ENCODE results near the gene CCN6.

The CCN6 gene

DNA sequence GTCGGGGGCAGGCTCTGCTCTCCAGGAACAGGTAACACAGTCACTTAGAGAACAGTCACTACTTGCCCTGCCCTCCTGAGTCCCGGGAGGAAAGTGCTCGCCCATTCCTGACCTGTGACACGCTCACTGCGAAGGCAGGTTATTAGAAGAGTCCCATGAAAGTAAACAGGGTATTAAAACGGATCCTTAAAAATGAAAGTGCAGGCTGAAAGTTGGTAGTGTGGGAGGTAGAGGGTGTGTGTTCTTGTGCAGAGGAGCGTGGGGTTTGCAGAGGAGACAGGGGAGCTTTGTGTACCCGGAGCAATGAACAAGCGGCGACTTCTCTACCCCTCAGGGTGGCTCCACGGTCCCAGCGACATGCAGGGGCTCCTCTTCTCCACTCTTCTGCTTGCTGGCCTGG, at the start of gene CCN6:
Gene CCN6 (plus strand): TSS at position 104 of the 400 bp plus-strand sequence. CDS start 254 bp downstream, at position 358.
- DNase-seq (ENCODE audit: low read depth in 3 of 3, low spot score in 1 of 3) = no peak

DNA sequence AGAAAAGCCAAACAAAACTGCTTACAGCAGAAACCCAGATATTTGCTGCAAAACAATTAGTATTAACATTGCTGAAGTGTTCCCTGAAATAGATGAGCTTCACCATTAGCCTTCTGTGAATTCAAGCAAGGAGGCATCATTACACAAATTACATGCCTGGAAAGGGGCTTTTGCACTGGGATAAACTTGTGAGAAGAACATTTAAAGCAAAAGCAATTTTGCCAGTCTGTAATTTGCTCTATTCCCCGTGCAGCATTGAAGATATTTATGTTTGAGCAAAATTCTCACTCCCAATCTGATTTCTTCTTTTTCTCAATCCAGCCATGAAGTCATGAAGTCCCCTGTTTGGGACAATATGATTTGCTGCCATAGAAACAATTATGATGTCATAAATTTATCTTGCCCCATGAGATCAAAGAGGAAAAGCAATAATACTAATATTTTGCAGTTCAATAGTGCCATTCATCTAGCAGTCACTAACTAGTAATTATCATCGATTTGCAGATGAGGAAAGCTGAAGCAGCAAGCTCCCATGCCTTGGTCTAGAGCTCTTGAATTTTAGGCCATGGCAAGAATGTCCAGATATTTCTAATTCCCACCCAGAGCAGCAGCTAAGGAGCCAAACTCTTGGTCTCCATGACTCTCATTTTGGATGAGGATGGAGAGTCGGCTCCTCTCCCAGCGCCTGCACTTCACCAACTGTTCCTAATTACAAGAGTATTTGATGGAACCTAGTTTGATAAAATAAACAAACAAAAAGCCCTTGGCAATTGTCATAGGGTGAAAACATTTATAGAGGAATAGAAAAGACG, 49.5 kb upstream of the CCN6 start:
- no peak for DNase-seq (ENCODE audit: low read depth in 3 of 3, low spot score in 1 of 3)

DNA sequence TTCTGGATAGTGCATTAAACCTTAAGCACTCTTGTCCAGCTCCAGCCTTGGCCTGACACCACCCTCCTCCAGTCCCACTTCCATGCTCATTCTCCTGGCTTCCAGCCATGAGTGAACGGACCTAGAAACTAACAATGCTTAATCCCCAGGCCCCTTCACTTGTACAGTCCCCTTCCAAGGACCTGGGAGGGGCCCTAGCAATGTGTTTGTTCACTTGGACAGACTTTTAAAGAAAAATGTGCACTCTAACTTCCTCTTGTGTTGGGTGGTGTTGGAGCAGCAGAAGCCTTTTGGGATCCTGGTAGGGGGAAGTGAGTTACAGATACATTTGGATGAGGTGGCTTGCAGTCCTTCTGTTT, 48.9 kb upstream of the CCN6 start:
- no peak for DNase-seq (ENCODE audit: low read depth in 3 of 3, low spot score in 1 of 3)

DNA sequence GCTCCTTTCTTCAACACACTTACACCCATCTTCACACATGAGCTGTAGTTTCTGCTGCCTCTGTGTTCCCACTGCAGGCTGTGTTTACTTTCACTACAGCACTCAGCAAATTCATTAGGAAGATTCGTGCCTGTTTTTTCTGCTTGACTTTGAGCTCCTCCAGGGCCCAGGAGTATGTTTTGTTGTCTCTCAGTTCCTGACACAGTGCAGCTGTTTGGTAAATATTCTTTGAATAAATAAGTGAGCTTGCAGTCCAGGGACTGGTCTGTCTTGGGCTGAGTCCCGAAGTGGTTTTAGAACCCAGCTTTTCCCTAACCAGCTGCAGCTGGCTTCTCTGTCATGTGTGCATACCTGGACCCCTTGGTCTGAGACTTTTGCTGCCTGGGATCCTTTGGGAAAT, 46.6 kb upstream of the CCN6 start:
- DNase-seq (ENCODE audit: low read depth in 3 of 3, low spot score in 1 of 3) = no peak

DNA sequence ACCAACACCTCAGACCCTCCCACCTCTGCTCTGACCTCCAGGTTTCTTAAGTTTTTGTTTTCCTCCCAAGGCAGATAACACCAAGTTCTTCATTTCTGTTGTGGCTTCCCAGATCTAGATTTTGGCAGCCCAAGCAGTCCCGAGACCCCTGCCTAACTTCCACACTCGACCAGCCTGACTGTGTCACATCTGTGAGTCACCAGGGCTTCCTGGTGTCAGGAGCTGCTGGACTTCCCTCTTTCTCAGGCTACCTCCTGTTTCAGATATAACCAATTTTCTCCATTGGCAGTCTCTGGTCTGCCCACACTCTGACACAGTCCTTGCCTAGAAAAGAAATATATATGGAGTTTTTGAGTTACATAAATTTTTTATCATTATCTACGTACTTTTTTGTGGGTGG, 46.1 kb upstream of the CCN6 start:
- DNase-seq (ENCODE audit: low read depth in 3 of 3, low spot score in 1 of 3) = no peak

DNA sequence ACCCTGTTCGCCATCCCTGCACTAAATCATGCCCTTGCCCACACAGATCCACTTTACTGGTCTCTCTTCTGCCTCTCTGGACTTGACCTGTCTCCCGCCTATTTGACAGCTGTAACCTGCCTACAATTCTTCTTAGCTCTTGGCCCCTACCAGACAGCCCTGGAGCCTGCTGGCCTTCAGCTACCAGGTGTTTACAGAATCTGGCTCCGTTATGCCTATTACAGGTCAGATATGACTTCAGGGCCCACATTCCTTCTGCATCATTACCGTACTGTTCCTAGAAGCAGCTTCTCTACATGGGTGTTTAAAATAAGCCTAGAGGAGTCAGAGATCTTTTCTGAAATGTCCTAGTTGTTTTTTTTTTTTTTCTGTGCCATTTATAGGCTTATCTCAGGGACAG, 45.4 kb upstream of the CCN6 start:
- no peak for DNase-seq (ENCODE audit: low read depth in 3 of 3, low spot score in 1 of 3)

DNA sequence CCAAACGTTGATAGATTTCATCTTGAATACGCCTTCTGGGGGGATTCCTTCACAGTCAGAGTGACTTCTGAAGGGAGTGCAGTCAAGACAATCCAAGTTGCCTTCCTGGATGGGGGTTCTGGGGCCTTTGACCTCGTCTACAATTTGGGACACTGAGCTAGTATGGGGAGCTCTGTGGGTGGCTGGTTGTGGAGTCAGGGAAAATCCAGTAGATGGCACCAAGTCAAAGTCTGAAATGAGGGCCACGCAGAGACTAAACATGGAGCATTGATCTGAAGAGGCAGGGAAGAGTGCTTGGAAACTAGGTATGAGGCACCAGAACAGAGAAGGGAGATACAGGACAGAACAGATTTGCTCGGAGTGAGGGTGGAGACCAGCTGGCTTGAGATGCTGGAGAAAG, 43.6 kb upstream of the CCN6 start:
- no peak for DNase-seq (ENCODE audit: low read depth in 3 of 3, low spot score in 1 of 3)

DNA sequence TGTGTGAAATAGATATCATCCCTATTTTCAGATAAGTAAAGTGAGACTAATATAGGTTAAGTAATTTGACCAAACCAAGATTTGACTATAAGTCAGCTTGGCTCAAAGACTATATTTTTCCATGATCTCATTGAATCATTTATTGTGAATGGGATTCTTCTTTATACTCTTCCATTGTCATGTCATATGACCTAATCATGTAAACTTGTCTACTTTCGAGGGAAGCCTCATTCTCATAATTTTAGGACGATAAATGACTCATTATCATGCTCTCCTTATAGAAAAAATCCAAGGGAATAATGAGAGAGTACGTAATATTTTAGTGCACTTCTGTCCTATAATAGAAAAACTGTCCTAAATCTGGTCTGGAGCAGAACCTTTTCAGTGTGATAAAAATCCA, 40.9 kb upstream of the CCN6 start:
- DNase-seq (ENCODE audit: low read depth in 3 of 3, low spot score in 1 of 3) = no peak

DNA sequence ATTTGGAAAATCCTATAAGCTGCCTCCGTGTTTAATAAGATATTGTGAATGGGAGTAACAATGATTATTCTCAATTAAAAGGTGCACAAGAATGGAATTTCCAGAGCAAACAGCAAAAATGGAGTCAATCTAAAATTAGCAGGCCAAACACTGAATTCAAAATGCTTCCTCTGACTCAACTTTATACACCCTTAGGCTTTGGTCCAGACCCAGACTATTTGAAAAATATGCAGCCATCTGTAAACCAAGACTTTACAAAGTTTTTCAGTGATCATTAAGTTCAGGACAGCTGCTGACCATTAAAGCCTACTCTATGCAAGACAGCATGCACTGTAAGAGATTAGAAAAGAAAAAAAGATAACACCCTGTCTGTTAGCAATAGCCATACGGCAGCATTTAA, 39.4 kb upstream of the CCN6 start:
- DNase-seq (ENCODE audit: low read depth in 3 of 3, low spot score in 1 of 3) = no peak

DNA sequence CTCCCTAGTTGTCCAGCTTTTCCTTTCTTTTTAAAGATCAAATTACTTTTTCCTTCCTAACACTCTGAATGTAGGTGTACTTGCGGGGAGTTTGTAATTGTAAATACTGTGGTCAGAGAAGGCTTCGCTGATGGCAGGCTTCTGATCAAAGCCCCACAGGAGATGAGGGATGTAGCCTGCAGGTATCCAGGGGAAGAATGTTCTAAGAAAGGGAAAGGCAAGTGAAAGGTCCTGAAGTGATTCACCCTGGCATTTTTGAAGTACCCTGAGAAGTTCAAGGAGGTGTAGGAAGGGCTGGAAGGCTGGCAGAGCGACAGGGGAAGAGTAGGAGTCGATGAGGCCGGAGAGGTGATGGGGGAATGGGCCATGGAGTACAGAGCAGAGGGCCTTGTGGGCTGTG, 38.2 kb upstream of the CCN6 start:
- DNase-seq (ENCODE audit: low read depth in 3 of 3, low spot score in 1 of 3) = no peak

DNA sequence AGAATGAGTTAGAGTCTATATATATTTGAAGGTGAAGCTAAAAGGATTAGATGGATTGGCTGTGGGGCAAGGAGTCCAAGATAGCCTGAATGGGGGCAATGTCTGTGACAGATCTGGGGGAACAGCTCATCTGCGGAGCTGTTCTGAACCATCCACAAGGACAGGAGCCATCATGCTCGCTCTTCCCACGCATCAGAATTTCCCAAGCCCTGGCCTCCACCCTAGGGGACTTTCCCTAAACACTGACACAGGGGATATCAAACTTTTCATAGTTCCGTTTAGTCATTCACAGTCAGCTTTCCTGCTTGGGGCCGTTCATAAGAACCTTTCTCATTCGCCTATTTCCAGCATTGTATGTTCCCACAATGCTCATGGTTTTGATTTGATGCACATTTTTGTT, 37.6 kb upstream of the CCN6 start:
- peak in 2 of 3 donors; percentile 17 to 31 for DNase-seq (ENCODE audit: low read depth in 3 of 3, low spot score in 1 of 3)

DNA sequence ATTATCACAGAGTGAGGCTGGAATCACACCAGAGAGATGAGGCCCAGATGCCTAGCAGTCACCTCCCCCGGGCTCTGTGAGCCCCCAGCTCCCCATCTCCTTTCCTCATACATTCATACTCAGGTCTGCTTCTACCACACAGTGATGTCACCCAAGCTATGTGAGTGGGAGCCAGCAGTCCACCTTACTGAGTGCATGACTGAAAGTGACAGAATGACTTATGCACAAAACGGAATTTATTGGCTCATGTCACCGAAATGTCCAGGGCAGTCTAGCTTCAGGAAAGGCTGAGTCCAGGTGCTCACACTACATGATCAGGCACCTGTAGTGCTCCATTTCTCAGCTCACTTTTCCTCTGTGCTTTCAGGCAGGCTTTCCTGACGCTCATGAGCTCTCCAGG, 36.7 kb upstream of the CCN6 start:
- DNase-seq (ENCODE audit: low read depth in 3 of 3, low spot score in 1 of 3) = no peak

DNA sequence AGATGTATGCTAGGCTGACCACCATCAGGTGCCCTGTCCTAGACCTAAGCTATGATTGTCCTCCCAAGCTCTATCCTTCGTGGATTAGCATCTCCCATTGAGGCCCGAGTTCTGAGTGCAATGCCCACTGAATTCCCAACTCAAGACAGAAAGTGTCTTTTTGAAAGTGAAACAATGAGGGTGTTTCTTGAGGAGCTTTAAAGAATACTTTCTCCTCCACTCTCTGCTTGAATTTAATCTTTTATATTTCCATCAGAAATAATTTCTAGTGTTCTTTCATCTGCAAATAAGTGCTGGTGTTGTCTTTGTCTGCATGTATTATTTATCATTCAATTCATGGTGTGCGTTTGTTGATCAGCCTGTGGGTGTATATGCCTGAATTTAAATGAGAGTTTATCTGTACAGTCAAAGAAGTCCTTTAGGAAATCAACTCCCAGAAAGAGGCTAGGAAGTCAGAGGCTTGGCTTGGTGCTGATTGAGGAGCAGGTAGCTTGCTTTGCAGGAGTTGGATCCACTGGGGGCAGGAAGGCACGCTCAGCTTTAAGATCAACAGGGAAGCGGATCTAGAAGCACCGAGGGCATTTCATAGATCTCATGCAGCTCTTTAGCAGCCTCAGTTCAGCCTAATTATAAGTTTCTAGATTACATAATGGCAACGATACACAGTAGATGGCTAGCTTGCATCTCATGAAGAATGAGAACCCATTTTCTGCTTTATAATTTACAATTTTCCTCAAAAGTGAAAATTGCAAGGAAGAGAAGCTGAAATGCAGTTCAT, 36.0 kb upstream of the CCN6 start:
- DNase-seq (ENCODE audit: low read depth in 3 of 3, low spot score in 1 of 3) = no peak

DNA sequence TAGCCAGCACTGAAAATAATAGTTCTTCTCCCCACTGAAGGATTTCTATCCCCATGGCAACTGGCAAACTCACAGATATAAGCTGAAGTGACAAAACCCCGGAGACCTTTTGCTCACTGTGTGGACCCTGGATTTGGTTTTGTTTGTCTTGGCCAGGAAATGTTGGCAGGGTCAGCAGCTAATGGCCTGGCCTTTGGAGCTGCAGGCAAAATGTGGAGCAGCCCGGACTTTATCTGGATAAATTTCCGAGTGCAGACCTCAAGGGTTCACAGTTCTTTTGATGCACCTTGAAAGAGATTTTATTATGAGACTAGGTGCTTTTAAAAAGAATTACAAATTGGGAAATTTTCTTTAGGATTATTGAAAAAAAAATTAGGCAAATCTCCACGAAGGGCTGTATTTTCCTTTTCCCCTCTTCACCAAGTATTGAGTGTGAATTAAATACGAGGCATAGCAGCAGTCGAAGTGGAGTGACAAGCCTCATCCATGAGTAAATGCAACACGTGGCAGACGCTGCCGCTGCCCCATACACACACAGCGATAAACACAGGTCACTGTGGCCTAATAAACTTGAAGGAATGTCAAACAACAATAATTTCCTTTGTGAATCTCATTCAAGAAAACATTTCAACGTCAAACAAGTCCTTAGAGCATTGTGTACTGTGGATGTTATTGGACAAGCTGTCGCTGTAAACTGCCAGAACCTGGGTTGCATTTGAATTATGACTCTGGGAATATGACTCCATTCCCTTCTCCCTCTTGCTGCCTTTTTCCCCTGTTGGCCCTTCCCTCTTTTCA, 35.1 kb upstream of the CCN6 start:
- no peak for DNase-seq (ENCODE audit: low read depth in 3 of 3, low spot score in 1 of 3)

DNA sequence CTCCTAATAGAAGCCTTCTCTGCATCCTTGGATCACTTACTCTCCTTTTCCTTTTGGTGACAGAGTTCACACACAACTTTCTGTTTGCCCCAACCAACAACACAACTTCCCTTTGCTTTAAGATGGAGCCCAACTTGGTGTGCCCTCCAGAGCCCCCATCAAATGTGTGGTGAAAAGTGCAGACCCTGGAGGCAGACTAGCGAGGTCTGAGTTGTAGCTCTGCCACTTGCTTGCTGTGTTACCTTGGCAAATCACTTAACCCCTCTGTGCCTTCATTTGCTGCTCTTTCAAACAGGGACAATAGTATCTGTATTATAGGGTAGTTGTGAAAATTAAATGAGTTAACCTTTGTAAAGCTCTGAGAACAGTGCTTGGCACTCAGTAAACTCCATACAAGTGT, 34.3 kb upstream of the CCN6 start:
- no peak for DNase-seq (ENCODE audit: low read depth in 3 of 3, low spot score in 1 of 3)

DNA sequence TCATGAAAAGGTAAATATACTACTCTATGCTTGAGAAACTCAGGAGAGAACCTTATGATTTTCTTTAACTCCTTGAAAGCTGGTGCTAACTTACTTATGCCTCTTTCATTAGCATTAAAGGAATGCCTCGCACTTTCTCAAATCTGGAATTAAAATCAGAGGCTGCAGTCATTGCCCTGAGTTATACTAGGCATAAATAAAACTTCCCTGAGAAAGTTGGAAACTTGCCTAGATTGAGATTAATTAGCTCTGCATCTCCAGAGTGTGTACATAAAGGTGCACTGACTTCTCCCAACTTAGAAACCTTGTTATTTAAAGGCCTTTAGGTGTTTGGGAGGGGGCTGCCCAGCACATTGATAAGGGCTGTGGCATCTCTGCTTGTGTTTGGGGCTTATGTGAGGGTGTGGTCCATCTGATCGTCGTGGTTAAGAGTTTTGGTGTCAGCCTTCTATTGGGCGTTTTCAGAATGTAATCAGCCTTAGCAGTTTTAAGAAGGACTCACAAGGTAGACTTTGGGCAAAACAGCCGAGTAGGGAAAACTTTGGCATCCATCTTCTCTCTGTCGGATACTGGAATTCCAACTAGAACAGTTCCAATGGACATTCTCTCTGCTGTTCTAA, 32.1 kb upstream of the CCN6 start:
- DNase-seq (ENCODE audit: low read depth in 3 of 3, low spot score in 1 of 3) = no peak

DNA sequence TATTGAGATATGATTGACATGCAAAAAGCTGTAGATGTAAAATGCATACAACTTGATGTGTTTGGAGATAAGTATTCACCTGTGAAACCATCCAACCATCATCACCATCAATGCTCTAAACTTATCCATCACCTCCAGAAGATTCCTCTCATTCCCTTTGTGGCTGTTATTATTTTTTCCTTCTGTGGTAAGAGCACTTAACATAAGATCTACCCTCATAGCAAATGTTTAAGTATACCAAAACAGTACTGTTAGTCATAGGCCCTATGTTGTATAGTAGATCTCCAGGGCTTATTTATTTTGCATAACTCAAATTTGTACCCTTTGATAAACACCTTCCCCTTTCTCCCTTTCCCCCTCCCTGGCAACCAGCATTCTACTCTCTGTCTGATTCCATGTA, 31.2 kb upstream of the CCN6 start:
- no peak for DNase-seq (ENCODE audit: low read depth in 3 of 3, low spot score in 1 of 3)

DNA sequence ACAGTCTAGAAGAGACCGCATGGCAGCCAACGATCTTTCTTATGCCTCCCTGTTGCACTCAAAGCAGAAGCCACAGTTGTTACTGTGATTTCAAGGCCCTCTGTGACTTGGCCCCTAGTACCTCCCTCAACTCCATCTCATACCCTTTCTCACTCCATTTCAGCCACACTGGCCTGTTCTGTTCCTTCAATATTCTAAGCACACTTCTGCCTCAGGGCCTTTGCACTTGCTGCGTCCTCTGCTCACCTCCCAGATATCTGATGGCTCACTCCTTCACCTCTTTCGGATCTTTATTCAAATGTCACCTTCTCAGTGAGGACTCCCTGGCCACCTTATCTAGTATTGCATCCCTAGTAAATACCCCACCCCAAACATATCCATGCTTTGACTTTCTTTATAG, 29.4 kb upstream of the CCN6 start:
- no peak for DNase-seq (ENCODE audit: low read depth in 3 of 3, low spot score in 1 of 3)

DNA sequence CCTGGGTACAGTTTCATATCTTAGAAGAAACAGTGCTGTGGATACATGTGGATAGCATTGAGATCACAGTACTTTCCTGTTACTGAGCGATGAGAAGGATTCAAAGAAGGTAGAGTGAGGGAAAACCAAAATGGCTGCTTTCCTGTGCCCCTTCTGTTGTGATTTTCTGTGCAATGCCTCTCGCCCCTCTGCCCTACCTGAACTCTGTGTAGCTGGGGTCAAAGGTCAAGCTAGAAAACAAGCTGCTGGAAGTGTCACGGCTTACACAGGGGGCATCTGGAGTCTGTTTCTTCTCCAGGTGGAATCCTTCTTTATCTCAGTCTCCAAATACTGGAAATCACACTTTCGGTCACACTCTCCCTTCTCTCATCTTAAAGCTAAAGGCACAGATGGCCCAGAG, 27.0 kb upstream of the CCN6 start:
- no peak for DNase-seq (ENCODE audit: low read depth in 3 of 3, low spot score in 1 of 3)

DNA sequence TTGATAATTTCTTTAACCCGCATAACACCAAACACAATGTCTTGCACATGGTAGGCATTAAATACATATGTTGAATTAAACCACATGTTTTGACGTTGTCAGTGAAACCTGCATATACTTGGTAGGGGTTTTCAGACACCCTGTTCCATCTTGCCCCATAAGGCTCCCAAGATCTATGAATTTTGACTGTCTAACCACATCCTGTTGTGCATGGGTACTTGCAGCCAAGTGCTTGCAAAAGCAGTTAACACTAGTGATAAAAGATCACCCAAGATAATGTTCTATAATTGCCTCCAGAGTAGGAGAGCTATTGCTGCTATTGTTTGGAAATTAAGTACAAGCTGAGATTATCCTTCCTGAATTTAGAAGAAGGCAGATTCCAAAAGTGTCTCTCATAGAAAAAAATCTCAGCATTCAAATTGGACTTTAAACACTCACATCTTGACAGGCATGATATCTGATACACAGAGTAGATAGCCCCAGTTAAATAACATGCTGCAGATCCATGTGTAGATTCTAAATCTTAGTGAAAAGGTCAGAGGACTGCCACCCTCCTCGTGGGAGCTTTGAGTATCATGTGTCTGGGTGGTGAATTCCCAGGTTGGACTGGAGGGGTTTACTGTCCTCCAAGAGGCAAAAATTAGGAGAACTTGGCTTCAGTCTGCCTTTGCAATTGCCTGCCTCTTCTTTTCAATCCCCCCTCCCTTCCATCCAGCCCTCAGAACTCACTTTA, 25.8 kb upstream of the CCN6 start:
- peak in 2 of 3 donors; percentile 21 to 22 for DNase-seq (ENCODE audit: low read depth in 3 of 3, low spot score in 1 of 3)
